ENCODE measurements around the gene STH.
"Not testable (repeated sequence)": the region's sequence is repeated elsewhere in the genome, so short reads cannot be mapped to it uniquely, and the experiment has no call there.

STH gene

GRCh38 chr17:45986056-45986455 is 13.0 kb upstream of the STH start:
- no peak for DNase-seq

- DNase-seq, result no peak
These were observed 11.3 kb upstream of the STH start for GRCh38 chr17:45987706-45988105.

GRCh38 chr17:45989759-45990158 is 9.3 kb upstream of the STH start:
- DNase-seq, result no peak

DNA sequence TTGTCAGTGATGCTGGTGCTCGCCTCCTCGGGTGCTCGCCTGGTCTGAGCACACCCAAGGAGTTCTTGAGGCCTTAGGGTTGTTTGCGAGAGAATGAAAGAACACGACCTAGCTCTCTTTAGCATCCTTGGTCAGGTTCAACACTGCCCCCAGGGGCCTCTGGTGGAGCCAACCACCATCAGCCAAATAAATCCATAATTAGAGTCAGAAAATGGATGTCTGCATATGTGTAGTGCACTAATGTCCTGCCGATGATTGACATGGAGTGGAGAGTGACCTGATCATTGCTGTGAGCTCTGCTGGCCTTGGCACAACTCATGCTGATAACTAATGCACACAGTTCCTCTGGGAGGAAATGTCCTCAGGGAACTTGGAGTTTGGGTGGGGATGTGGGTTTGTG is 8.2 kb upstream of the STH start:
- DNase-seq, result no peak

DNA sequence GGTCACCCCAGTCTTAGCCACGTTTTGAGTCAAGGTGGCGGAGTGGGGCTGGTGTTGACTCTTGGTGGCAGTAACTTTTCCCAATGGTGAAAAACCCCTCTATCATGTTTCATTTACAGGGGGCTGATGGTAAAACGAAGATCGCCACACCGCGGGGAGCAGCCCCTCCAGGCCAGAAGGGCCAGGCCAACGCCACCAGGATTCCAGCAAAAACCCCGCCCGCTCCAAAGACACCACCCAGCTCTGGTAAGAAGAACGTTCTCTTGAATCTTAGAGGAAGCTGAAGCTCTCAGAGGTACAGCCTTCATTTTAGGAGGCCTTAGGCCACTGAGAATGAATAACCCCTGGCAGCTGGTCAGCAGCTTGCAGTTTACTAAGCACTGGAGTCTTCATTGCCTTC is 7.7 kb upstream of the STH start:
- DNase-seq, result no peak

- DNase-seq, result no peak
These were observed 6.9 kb upstream of the STH start for GRCh38 chr17:45992175-45992574.

- no peak for DNase-seq
These were observed 6.1 kb upstream of the STH start for GRCh38 chr17:45992904-45993303.

GRCh38 chr17:45993962-45994627 is 5.0 kb upstream of the STH start:
- no peak for DNase-seq

- DNase-seq, result no peak
These were observed 4.1 kb upstream of the STH start for GRCh38 chr17:45994987-45995386.

DNA sequence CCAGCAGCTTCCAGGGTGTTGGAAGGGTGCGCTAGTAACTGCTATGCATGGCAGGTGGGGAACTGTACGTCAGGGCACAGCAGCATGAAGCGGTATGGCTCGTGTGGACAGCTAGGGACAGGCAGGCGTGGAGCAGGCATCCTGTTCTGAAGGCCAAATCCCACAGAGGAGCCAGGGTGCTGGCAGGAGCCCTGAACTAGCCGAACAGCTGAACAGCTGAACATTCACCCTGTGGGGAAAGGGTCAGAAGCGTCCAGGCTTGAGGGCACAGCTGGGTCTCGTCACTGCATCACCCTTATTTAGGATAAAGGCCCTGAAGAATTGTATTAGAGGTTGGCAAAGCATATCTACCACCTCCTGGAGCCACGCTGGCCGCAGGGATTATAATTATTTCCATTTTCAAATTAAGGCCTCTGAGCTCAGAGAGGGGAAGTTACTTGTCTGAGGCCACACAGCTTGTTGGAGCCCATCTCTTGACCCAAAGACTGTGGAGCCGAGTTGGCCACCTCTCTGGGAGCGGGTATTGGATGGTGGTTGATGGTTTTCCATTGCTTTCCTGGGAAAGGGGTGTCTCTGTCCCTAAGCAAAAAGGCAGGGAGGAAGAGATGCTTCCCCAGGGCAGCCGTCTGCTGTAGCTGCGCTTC is 3.3 kb upstream of the STH start:
- DNase-seq, result no peak

GRCh38 chr17:45996282-45996937 is 2.6 kb upstream of the STH start:
- DNase-seq, result no peak

- no peak for DNase-seq
These were observed 1.9 kb upstream of the STH start for GRCh38 chr17:45997166-45997565.

GRCh38 chr17:45997624-45998023 is 1.4 kb upstream of the STH start:
- DNase-seq, result no peak

- DNase-seq, result no peak
These were observed 845 bp downstream of the STH start for GRCh38 chr17:45999900-46000290.

DNA sequence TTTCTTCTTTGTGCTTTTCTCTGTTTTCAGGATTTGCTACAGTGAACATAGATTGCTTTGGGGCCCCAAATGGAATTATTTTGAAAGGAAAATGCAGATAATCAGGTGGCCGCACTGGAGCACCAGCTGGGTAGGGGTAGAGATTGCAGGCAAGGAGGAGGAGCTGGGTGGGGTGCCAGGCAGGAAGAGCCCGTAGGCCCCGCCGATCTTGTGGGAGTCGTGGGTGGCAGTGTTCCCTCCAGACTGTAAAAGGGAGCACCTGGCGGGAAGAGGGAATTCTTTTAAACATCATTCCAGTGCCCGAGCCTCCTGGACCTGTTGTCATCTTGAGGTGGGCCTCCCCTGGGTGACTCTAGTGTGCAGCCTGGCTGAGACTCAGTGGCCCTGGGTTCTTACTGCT is 1.2 kb downstream of the STH start:
- DNase-seq, result no peak

DNA sequence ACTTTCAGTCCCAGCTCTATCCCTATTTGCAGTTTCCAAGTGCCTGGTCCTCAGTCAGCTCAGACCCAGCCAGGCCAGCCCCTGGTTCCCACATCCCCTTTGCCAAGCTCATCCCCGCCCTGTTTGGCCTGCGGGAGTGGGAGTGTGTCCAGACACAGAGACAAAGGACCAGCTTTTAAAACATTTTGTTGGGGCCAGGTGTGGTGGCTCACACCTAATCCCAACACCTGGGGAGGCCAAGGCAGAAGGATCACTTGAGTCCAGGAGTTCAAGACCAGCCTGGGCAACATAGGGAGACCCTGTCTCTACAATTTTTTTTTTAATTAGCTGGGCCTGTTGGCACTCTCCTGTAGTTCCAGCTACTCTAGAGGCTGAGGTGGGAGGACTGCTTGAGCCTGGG is 1.7 kb downstream of the STH start:
- no peak for DNase-seq

DNA sequence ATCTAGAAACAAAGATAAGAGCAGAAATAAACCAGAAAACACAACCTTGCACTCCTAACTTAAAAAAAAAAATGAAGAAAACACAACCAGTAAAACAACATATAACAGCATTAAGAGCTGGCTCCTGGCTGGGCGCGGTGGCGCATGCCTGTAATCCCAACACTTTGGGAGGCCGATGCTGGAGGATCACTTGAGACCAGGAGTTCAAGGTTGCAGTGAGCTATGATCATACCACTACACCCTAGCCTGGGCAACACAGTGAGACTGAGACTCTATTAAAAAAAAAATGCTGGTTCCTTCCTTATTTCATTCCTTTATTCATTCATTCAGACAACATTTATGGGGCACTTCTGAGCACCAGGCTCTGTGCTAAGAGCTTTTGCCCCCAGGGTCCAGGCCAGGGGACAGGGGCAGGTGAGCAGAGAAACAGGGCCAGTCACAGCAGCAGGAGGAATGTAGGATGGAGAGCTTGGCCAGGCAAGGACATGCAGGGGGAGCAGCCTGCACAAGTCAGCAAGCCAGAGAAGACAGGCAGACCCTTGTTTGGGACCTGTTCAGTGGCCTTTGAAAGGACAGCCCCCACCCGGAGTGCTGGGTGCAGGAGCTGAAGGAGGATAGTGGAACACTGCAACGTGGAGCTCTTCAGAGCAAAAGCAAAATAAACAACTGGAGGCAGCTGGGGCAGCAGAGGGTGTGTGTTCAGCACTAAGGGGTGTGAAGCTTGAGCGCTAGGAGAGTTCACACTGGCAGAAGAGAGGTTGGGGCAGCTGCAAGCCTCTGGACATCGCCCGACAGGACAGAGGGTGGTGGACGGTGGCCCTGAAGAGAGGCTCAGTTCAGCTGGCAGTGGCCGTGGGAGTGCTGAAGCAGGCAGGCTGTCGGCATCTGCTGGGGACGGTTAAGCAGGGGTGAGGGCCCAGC is 2.6 kb downstream of the STH start:
- DNase-seq, result no peak

GRCh38 chr17:46002311-46002972 is 3.4 kb downstream of the STH start:
- DNase-seq, result peak; percentile 22 to 72 (median 58)

DNA sequence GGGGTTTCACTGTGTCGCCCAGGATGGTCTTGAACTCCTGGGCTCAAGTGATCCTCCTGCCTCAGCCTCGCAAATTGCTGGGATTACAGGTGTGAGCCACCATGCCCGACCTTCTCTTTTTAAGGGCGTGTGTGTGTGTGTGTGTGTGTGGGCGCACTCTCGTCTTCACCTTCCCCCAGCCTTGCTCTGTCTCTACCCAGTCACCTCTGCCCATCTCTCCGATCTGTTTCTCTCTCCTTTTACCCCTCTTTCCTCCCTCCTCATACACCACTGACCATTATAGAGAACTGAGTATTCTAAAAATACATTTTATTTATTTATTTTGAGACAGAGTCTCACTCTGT is 3.9 kb downstream of the STH start:
- DNase-seq, result no peak

DNA sequence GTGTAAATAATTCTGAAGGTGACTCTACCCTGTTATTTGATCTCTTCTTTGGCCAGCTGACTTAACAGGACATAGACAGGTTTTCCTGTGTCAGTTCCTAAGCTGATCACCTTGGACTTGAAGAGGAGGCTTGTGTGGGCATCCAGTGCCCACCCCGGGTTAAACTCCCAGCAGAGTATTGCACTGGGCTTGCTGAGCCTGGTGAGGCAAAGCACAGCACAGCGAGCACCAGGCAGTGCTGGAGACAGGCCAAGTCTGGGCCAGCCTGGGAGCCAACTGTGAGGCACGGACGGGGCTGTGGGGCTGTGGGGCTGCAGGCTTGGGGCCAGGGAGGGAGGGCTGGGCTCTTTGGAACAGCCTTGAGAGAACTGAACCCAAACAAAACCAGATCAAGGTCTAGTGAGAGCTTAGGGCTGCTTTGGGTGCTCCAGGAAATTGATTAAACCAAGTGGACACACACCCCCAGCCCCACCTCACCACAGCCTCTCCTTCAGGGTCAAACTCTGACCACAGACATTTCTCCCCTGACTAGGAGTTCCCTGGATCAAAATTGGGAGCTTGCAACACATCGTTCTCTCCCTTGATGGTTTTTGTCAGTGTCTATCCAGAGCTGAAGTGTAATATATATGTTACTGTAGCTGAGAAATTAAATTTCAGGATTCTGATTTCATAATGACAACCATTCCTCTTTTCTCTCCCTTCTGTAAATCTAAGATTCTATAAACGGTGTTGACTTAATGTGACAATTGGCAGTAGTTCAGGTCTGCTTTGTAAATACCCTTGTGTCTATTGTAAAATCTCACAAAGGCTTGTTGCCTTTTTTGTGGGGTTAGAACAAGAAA is 5.1 kb downstream of the STH start:
- DNase-seq, result no peak

- DNase-seq, result not testable (repeated sequence)
These were observed 7.0 kb downstream of the STH start for GRCh38 chr17:46006082-46006481.

DNA sequence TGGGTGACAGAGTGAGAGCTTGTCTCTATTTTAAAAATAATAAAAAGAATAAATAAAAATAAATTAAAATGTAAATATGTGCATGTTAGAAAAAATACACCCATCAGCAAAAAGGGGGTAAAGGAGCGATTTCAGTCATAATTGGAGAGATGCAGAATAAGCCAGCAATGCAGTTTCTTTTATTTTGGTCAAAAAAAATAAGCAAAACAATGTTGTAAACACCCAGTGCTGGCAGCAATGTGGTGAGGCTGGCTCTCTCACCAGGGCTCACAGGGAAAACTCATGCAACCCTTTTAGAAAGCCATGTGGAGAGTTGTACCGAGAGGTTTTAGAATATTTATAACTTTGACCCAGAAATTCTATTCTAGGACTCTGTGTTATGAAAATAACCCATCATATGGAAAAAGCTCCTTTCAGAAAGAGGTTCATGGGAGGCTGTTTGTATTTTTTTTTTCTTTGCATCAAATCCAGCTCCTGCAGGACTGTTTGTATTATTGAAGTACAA is 8.5 kb downstream of the STH start:
- DNase-seq, result no peak

Data from T-helper 1 cell (primary cell).